HepG2 (cell line): ENCODE measurements around the gene SGMS1. TPM values are rescaled to one million over a fixed set of nuclear protein-coding genes. Genes with fewer than 3 reads are reported as not detected.

Experiments used
- ATAC-seq: fragments of 200-7000 bp; cut with Tn5 transposase; 3 replicates; pipeline ENCODE4 v1.9.1; 2020; ENCODE audit warnings: mild to moderate bottlenecking, moderate library complexity
- BruUV-seq: library from RNA; stranded (reverse); fragments of 400-500 nt; replicated peaks from 2 replicates; lab custom pipeline; 2021; lab: Mats Ljungman, UMichigan
- CTCF ChIA-PET: fragments of 300-600 bp; formaldehyde crosslinking; extraction: SDS; loops from one replicate; lab custom pipeline; 2021; ENCODE audit warnings: low total read pairs, inconsistent platforms, low intra/inter-chr PET ratio; lab: Yijun Ruan, JAX
- POLR2A ChIA-PET: fragments of 350-600 bp; sonication (Branson Sonifier 250); formaldehyde crosslinking; loops from one replicate; lab custom pipeline; 2020; ENCODE audit warnings: antibody characterized with exemption, inconsistent platforms; lab: Yijun Ruan, JAX
- DNase-seq: peaks from one replicate; pipeline ENCODE4 v3.0.0-alpha.2; 2015; ENCODE audit warnings: low spot score
- FAIRE-seq: peaks from 3 replicates; lab custom pipeline; 2011; peaks lifted over from hg19 to GRCh38; lab: Jason Lieb, UNC
- H2AFZ ChIP-seq: one replicate; pipeline ENCODE4 v1.6.1; 2011; ENCODE audit warnings: low read length, inconsistent platforms
- H3K27ac ChIP-seq: fragments of 300-600 bp; 3 replicates; pipeline ENCODE4 v1.8.0; 2011; ENCODE audit warnings: mixed run types, mild to moderate bottlenecking, mixed read lengths, low read length, inconsistent platforms; ENCODE audit not compliant: insufficient read depth; ENCODE audit errors: extremely low read length
- H3K27me3 ChIP-seq, 2 experiments: fragments of 200-600 bp in 1 of 2; 2 replicates in 1 of 2; 3 replicates in 1 of 2; pipeline versions ENCODE4 v1.6.0 to v1.8.0; 2011; ENCODE audit warnings: low read length in 2 of 2, mild to moderate bottlenecking in 2 of 2, moderate library complexity in 2 of 2, inconsistent platforms in 1 of 2; ENCODE audit not compliant: insufficient read depth in 2 of 2, control insufficient read depth in 1 of 2
- H3K36me3 ChIP-seq, 2 experiments: fragments of 200-600 bp in 1 of 2; replicated peaks in 1 of 2; 2 replicates in 1 of 2; 3 replicates in 1 of 2; pipeline versions ENCODE4 v1.5.1 to v1.8.0; 2011; ENCODE audit warnings: low read length in 2 of 2, inconsistent platforms in 1 of 2; ENCODE audit not compliant: insufficient read depth in 2 of 2, control insufficient read depth in 1 of 2
- H3K4me1 ChIP-seq: 2 replicates; pipeline ENCODE4 v1.5.1; 2012; ENCODE audit warnings: low read length, inconsistent platforms; ENCODE audit not compliant: insufficient read depth
- H3K4me2 ChIP-seq: 2 replicates; pipeline ENCODE4 v1.6.0; 2011; ENCODE audit warnings: low read depth, low read length, inconsistent platforms
- H3K4me3 ChIP-seq, 3 experiments: fragments of 200-600 bp in 1 of 3; sonication (generic), shearing (Covaris generic) in 1 of 3; replicated peaks in 1 of 3; 2 replicates each; pipeline ENCODE4 v1.5.1; 2011 to 2016; ENCODE audit warnings: low read length in 3 of 3, inconsistent platforms in 2 of 3, low read depth in 2 of 3, mild to moderate bottlenecking in 2 of 3, control low read depth in 1 of 3, mixed read lengths in 1 of 3; ENCODE audit not compliant: insufficient read depth in 1 of 3
- H3K79me2 ChIP-seq: one replicate; pipeline ENCODE4 v1.6.1; 2011; ENCODE audit warnings: low read length, inconsistent platforms; ENCODE audit not compliant: insufficient read depth
- H3K9ac ChIP-seq: 2 replicates; pipeline ENCODE4 v1.6.0; 2011; ENCODE audit warnings: mild to moderate bottlenecking, low read depth, low read length, inconsistent platforms; ENCODE audit not compliant: insufficient read depth
- H3K9me3 ChIP-seq: 2 replicates; pipeline ENCODE4 v1.5.1; 2012; ENCODE audit warnings: mild to moderate bottlenecking, low read length
- H4K20me1 ChIP-seq: 2 replicates; pipeline ENCODE4 v1.6.0; 2011; ENCODE audit warnings: inconsistent platforms, mild to moderate bottlenecking, low read length, moderate library complexity; ENCODE audit not compliant: insufficient read depth
- HOXA9 ChIP-seq: sonication (generic); formaldehyde crosslinking; IDR thresholded peaks from 2 replicates; pipeline ENCODE4 v1.8.1; 2022; ENCODE audit warnings: missing genetic modification reagents, mild to moderate bottlenecking, moderate library complexity, borderline replicate concordance
- RBM22 ChIP-seq: fragments of 200-400 bp; formaldehyde crosslinking; optimal IDR thresholded peaks from 2 replicates; pipeline ENCODE3; 2017; ENCODE audit warnings: mild to moderate bottlenecking, low read length, moderate library complexity
- SMARCE1 ChIP-seq: fragments of 450-650 bp; IDR thresholded peaks from 2 replicates; pipeline ENCODE4 v1.6.1; 2017; ENCODE audit warnings: borderline replicate concordance
- ZNF777 ChIP-seq: sonication (generic); formaldehyde crosslinking; IDR thresholded peaks from 2 replicates; pipeline ENCODE4 v1.4.0; 2020; ENCODE audit warnings: missing genetic modification reagents
- ZSCAN25 ChIP-seq: sonication (generic); formaldehyde crosslinking; IDR thresholded peaks from 2 replicates; pipeline ENCODE4 v1.8.0; 2022; ENCODE audit warnings: mild to moderate bottlenecking, missing genetic modification reagents
- ZSCAN30 ChIP-seq: sonication (generic); formaldehyde crosslinking; IDR thresholded peaks from 2 replicates; pipeline ENCODE4 v1.5.0; 2020; ENCODE audit warnings: mild to moderate bottlenecking, missing genetic modification reagents
- WGBS: methylation state at CpG from one replicate; pipeline ENCODE4 v1.1.6; 2017; ENCODE audit warnings: low lambda C conversion rate; 5-methylcytosine and 5-hydroxymethylcytosine counted together
- in situ Hi-C: cut with HindIII; loops from 2 replicates; pipeline ENCODE4 v1.10.0; 2017; ENCODE audit warnings: low pct_unique_long_range_greater_than_20kb; ENCODE audit not compliant: extremely low pct_ligation_motif_present
- intact Hi-C: fragments of 100-400 bp; cut with micrococcal nuclease; formaldehyde crosslinking; loops from one replicate; pipeline ENCODE4 v1.10.0; 2022; ENCODE audit not compliant: unreplicated experiment
- polyA plus RNA-seq, 8 experiments: library from polyadenylated mRNA; depleted of rRNA in 3 of 8; stranded (reverse) in 7 of 8; unstranded in 1 of 8; fragments of >200 nt; fragmentation: Illumina TruSeq in 4 of 8; extraction: Trizol in 4 of 8; gene quantifications; 2 replicates each; pipeline versions ENCODE4 v1.2.1 to v1.2.3, GENCODE V29; 2011 to 2016; ENCODE audit warnings: low read depth in 4 of 8, missing spikeins in 1 of 8, mixed read lengths in 1 of 8; ENCODE audit not compliant: insufficient read depth in 1 of 8
- total RNA-seq, 5 experiments: library from RNA; depleted of rRNA; stranded (reverse); fragments of >200 nt; fragmentation: Illumina TruSeq; extraction: Trizol; gene quantifications; 2 replicates each; pipeline ENCODE4 v1.2.3, GENCODE V29; 2016; ENCODE audit warnings: low read depth in 1 of 5
- TF ChIP-seq, protein P1 (sequence below): sonication (generic); formaldehyde crosslinking; conservative IDR thresholded peaks from 2 replicates; pipeline ENCODE4 v1.4.0; 2020; ENCODE audit warnings: missing genetic modification reagents
- TF ChIP-seq, protein P2 (sequence below): sonication (generic); formaldehyde crosslinking; IDR thresholded peaks from 2 replicates; pipeline ENCODE4 v1.5.1; 2020; ENCODE audit warnings: missing genetic modification reagents, mild to moderate bottlenecking, borderline replicate concordance
- TF ChIP-seq, protein P3 (sequence below): sonication (generic); formaldehyde crosslinking; conservative IDR thresholded peaks from 2 replicates; pipeline ENCODE4 v1.8.0; 2022; ENCODE audit warnings: mild to moderate bottlenecking, moderate library complexity, missing genetic modification reagents

SGMS1 gene
- total and polyA plus RNA-seq, 2 of the 13 experiments (the other 11 are each of a cell fraction or from before 2014, with no cell fraction given): 6.5 to 15.1 TPM

DNA sequence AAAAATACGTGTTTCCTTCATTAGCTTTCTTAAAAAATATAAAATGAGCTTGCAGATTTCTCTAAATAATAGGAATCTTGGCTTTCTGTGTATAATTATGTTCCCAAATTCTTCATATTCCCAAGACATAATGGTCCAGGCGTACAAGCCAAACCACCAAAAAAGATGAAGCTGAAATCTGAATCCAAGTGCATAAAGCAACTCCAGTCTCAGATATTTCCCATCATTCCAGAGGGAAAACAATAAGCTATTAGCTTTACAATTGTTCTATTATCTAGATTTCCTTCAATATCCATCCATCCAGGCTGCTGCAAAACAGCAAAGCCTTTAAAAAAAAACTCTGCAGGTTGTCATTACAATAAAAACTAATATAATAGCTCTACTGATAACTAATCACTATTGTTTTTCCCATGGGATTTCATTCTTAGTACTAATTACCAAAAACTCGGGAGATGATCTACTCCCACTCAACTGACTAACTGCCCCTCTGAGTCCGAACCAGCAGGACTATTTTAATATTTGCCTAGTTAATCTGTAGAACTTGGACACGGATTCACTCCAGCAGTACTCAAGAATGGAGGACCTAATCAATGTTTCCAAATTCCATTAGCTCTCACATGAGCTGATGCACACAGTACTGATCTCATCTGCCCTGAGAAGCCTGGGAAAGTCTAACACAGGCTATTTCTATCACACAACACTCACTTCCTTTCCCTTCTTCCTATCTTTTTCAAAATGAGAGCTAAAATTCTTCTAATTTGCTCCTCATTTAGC, 263.5 kb downstream of the SGMS1 start:
- ATAC-seq: no peak
- POLR2A ChIA-PET: no interaction called here
- intact Hi-C loops: no loop called here

GRCh38 chr10:50358925-50359687, 264.6 kb downstream of the SGMS1 start:
- DNase-seq (no peak), FAIRE-seq (no peak), ATAC-seq (no peak)
- no peak for TF ChIP-seq ZNF777 (CRISPR knock-in tag)
- TF ChIP-seq, protein P1, sequence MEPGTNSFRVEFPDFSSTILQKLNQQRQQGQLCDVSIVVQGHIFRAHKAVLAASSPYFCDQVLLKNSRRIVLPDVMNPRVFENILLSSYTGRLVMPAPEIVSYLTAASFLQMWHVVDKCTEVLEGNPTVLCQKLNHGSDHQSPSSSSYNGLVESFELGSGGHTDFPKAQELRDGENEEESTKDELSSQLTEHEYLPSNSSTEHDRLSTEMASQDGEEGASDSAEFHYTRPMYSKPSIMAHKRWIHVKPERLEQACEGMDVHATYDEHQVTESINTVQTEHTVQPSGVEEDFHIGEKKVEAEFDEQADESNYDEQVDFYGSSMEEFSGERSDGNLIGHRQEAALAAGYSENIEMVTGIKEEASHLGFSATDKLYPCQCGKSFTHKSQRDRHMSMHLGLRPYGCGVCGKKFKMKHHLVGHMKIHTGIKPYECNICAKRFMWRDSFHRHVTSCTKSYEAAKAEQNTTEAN (CRISPR knock-in tag): no peak
- TF ChIP-seq RBM22: no peak
- TF ChIP-seq, protein P2, sequence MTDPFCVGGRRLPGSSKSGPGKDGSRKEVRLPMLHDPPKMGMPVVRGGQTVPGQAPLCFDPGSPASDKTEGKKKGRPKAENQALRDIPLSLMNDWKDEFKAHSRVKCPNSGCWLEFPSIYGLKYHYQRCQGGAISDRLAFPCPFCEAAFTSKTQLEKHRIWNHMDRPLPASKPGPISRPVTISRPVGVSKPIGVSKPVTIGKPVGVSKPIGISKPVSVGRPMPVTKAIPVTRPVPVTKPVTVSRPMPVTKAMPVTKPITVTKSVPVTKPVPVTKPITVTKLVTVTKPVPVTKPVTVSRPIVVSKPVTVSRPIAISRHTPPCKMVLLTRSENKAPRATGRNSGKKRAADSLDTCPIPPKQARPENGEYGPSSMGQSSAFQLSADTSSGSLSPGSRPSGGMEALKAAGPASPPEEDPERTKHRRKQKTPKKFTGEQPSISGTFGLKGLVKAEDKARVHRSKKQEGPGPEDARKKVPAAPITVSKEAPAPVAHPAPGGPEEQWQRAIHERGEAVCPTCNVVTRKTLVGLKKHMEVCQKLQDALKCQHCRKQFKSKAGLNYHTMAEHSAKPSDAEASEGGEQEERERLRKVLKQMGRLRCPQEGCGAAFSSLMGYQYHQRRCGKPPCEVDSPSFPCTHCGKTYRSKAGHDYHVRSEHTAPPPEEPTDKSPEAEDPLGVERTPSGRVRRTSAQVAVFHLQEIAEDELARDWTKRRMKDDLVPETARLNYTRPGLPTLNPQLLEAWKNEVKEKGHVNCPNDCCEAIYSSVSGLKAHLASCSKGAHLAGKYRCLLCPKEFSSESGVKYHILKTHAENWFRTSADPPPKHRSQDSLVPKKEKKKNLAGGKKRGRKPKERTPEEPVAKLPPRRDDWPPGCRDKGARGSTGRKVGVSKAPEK: no peak
- no peak for TF ChIP-seq ZSCAN25 (CRISPR knock-in tag)
- TF ChIP-seq HOXA9 (CRISPR knock-in tag): no peak
- TF ChIP-seq, protein P3, sequence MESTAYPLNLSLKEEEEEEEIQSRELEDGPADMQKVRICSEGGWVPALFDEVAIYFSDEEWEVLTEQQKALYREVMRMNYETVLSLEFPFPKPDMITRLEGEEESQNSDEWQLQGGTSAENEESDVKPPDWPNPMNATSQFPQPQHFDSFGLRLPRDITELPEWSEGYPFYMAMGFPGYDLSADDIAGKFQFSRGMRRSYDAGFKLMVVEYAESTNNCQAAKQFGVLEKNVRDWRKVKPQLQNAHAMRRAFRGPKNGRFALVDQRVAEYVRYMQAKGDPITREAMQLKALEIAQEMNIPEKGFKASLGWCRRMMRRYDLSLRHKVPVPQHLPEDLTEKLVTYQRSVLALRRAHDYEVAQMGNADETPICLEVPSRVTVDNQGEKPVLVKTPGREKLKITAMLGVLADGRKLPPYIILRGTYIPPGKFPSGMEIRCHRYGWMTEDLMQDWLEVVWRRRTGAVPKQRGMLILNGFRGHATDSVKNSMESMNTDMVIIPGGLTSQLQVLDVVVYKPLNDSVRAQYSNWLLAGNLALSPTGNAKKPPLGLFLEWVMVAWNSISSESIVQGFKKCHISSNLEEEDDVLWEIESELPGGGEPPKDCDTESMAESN (CRISPR knock-in tag): no peak
- no peak overlapping the region for H2AFZ ChIP-seq
- 94% methylated on average over 1 of the region's 1 CpG for WGBS
- H3K27me3 ChIP-seq: no peaks in the 10 kb centered on the region
- BruUV-seq: no TSS peak
- in situ Hi-C loops (no loop called here), intact Hi-C loops (no loop called here)
- H3K4me3 ChIP-seq: no peak overlapping the region
- no peaks in the 10 kb centered on the region for H4K20me1 ChIP-seq
- ChIA-PET POLR2A (no interaction called here), CTCF (no interaction called here)
- no peaks in the 10 kb centered on the region for H3K9me3 ChIP-seq
- no peak overlapping the region for H3K4me2 ChIP-seq
- no peaks in the 10 kb centered on the region for H3K79me2 ChIP-seq
- no peaks in the 10 kb centered on the region for H3K36me3 ChIP-seq
- H3K9ac ChIP-seq: no peak overlapping the region
- H3K27ac ChIP-seq: no peak overlapping the region
- H3K4me1 ChIP-seq: no peaks in the 10 kb centered on the region

More for the DNA sequence above, 263.5 kb downstream of the SGMS1 start:
- H3K4me1 ChIP-seq: no peaks in the 10 kb centered on the region
- in situ Hi-C loops: no loop called here
- no peak overlapping the region for H2AFZ ChIP-seq
- no peaks in the 10 kb centered on the region for H4K20me1 ChIP-seq
- no peak overlapping the region for H3K27ac ChIP-seq
- no peaks in the 10 kb centered on the region for H3K9me3 ChIP-seq
- TF ChIP-seq ZSCAN30 (CRISPR knock-in tag) (no peak), SMARCE1 (no peak)
- DNase-seq (no peak), FAIRE-seq (no peak)
- CTCF ChIA-PET: no interaction called here
- H3K79me2 ChIP-seq: no peaks in the 10 kb centered on the region
- WGBS: 94% methylated on average over 5 of the region's 5 CpGs
- no peaks in the 10 kb centered on the region for H3K27me3 ChIP-seq
- BruUV-seq: no TSS peak
- H3K36me3 ChIP-seq: no peaks in the 10 kb centered on the region
- H3K4me3 ChIP-seq: no peak overlapping the region
- H3K9ac ChIP-seq: no peak overlapping the region
- H3K4me2 ChIP-seq: no peak overlapping the region
